Omental fat pad (tissue), 4 donors: ENCODE results near the gene TPSD1. TPM values are rescaled to one million over a fixed set of nuclear protein-coding genes. Genes with fewer than 3 reads are reported as not detected.
"Not testable (repeated sequence)": the region's sequence is repeated elsewhere in the genome, so short reads cannot be mapped to it uniquely, and the experiment has no call there.

ENCODE experiments used
- ATAC-seq: fragments of 150-250 bp; one replicate; pipeline ENCODE4 v1.9.1; 2016; ENCODE audit warnings: mild to moderate bottlenecking, moderate library complexity; ENCODE audit not compliant: low FRiP score
- DNase-seq: peaks from one replicate; pipeline ENCODE4 v3.0.0-alpha.2; 2019; ENCODE audit warnings: low spot score
- CTCF ChIP-seq, 3 donors: fragments of 450-650 bp; IDR thresholded peaks; one replicate each; pipeline ENCODE4 v1.5.1; 2016 to 2017; ENCODE audit warnings: antibody characterized with exemption in 3 of 3, mild to moderate bottlenecking in 3 of 3, moderate library complexity in 2 of 3
- total RNA-seq, 4 donors: library from RNA; depleted of rRNA; stranded (reverse); fragments of >200 nt; gene quantifications; one replicate each; pipeline ENCODE4 v1.1.0, GENCODE V29; 2016

The TPSD1 gene
- total RNA-seq, 4 donors from 2014 or later, result 1.2 TPM; not detected in 3

GRCh38 chr16:1230471-1231212, 25.2 kb upstream of the TPSD1 start:
- ATAC-seq, DNase-seq: not testable (repeated sequence)

GRCh38 chr16:1231301-1231700, 24.6 kb upstream of the TPSD1 start:
- ATAC-seq, DNase-seq: not testable (repeated sequence)

GRCh38 chr16:1232049-1232748, 23.7 kb upstream of the TPSD1 start:
- DNase-seq, result not testable (repeated sequence)

GRCh38 chr16:1236659-1237058, 19.2 kb upstream of the TPSD1 start:
- not testable (repeated sequence) for DNase-seq, ATAC-seq

More at GRCh38 chr16:1232049-1232748, 23.7 kb upstream of the TPSD1 start:
- ATAC-seq, result peak; percentile 62

GRCh38 chr16:1237990-1238389, 17.9 kb upstream of the TPSD1 start:
- no peak for ATAC-seq
- DNase-seq, result peak; percentile 19
- TF ChIP-seq CTCF (IDR thresholded peaks at IDR 0.05), result no peak

- not testable (repeated sequence) for DNase-seq, ATAC-seq
Measured at GRCh38 chr16:1238909-1239308, 17.0 kb upstream of the TPSD1 start.

- DNase-seq, ATAC-seq: not testable (repeated sequence)
Measured at GRCh38 chr16:1239575-1239974, 16.3 kb upstream of the TPSD1 start.

- not testable (repeated sequence) for ATAC-seq
Measured at GRCh38 chr16:1240436-1240835, 15.4 kb upstream of the TPSD1 start, which contains the start of gene TPSAB1. Gene TPSAB1, plus strand, starts transcription at chr16:1240705. Its CDS starts 234 bp downstream, at chr16:1240939.

GRCh38 chr16:1241081-1241480, 14.8 kb upstream of the TPSD1 start:
- ATAC-seq, DNase-seq: not testable (repeated sequence)

More at GRCh38 chr16:1240436-1240835, 15.4 kb upstream of the TPSD1 start, which contains the start of gene TPSAB1:
- not testable (repeated sequence) for DNase-seq

- ATAC-seq, DNase-seq: not testable (repeated sequence)
Measured at GRCh38 chr16:1243363-1243762, 12.5 kb upstream of the TPSD1 start.

GRCh38 chr16:1243907-1244850, 11.7 kb upstream of the TPSD1 start:
- peak; percentile 31 for ATAC-seq
- DNase-seq, result not testable (repeated sequence)

- ATAC-seq, result peak; percentile 44
- no peak for TF ChIP-seq CTCF (IDR thresholded peaks at IDR 0.05)
- no peak for DNase-seq
Measured at GRCh38 chr16:1244881-1245280, 11.0 kb upstream of the TPSD1 start.
